Measurements from ENCODE around the gene ANLN. TPM values are rescaled to one million over a fixed set of nuclear protein-coding genes. Genes with fewer than 3 reads are reported as not detected.

ANLN gene
- total and polyA plus RNA-seq, 2 experiments from 2014 or later: 8.2 to 31.3 TPM

- 58% methylated on average over 2 of the region's 2 CpGs for WGBS (ENCODE audit: low lambda C conversion rate, missing lambda C conversion rate)
- TF ChIP-seq CTCF (IDR thresholded peaks at IDR 0.05; ENCODE audit: poor library complexity): no peak
- no peak for TF ChIP-seq EZH2 (IDR thresholded peaks at IDR 0.05; ENCODE audit: borderline replicate concordance)
- TF ChIP-seq EZH2phosphoT487 (IDR thresholded peaks at IDR 0.05; ENCODE audit: low read depth, severe bottlenecking, unreplicated experiment): no peak
Measured at GRCh38 chr7:36456548-36456947, 66.9 kb downstream of the ANLN start.

GRCh38 chr7:36459236-36459960 lies 69.7 kb downstream of the ANLN start:
- no peak overlapping the region for H3K4me2 ChIP-seq
- 62% methylated on average over 12 of the region's 12 CpGs for WGBS (ENCODE audit: low lambda C conversion rate, missing lambda C conversion rate)
- no peaks in the 10 kb centered on the region for H3K9me3 ChIP-seq (ENCODE audit: low read depth)

More at GRCh38 chr7:36456548-36456947, 66.9 kb downstream of the ANLN start:
- H3K4me3 ChIP-seq: no peak overlapping the region
- DNase-seq (ENCODE audit: low spot score): no peak
- H3K27ac ChIP-seq: peak overlapping the region; percentile 46
- no peaks in the 10 kb centered on the region for H4K20me1 ChIP-seq (ENCODE audit: insufficient read depth, poor library complexity, severe bottlenecking)
- H3K9me3 ChIP-seq (ENCODE audit: low read depth): no peaks in the 10 kb centered on the region
- H3K27me3 ChIP-seq: no peaks in the 10 kb centered on the region
- H3K36me3 ChIP-seq (replicated peaks; ENCODE audit: insufficient read depth, low read depth): no peaks in the 10 kb centered on the region
- H2AFZ ChIP-seq: no peak overlapping the region
- no peaks in the 10 kb centered on the region for H3K9me2 ChIP-seq (replicated peaks; ENCODE audit: insufficient read depth)
- H3K4me1 ChIP-seq (ENCODE audit: insufficient read depth): no peaks in the 10 kb centered on the region
- no peak overlapping the region for H3K4me2 ChIP-seq
- no peaks in the 10 kb centered on the region for H3K79me2 ChIP-seq

GRCh38 chr7:36460811-36461429 lies 71.3 kb downstream of the ANLN start:
- DNase-seq (ENCODE audit: low spot score): no peak
- H3K4me3 ChIP-seq: no peak overlapping the region
- H3K4me2 ChIP-seq: no peak overlapping the region
- H3K9me3 ChIP-seq (ENCODE audit: low read depth): no peaks in the 10 kb centered on the region
- 92% methylated on average over 8 of the region's 8 CpGs for WGBS (ENCODE audit: low lambda C conversion rate, missing lambda C conversion rate)
- no peaks in the 10 kb centered on the region for H3K79me2 ChIP-seq
- no peaks in the 10 kb centered on the region for H3K4me1 ChIP-seq (ENCODE audit: insufficient read depth)
- no peaks in the 10 kb centered on the region for H3K9me2 ChIP-seq (replicated peaks; ENCODE audit: insufficient read depth)
- H3K27ac ChIP-seq: no peak overlapping the region
- no peaks in the 10 kb centered on the region for H3K27me3 ChIP-seq
- no peak for TF ChIP-seq CTCF (IDR thresholded peaks at IDR 0.05; ENCODE audit: poor library complexity)
- no peak for TF ChIP-seq EZH2 (IDR thresholded peaks at IDR 0.05; ENCODE audit: borderline replicate concordance)
- TF ChIP-seq EZH2phosphoT487 (IDR thresholded peaks at IDR 0.05; ENCODE audit: low read depth, severe bottlenecking, unreplicated experiment): no peak
- no peaks in the 10 kb centered on the region for H3K36me3 ChIP-seq (replicated peaks; ENCODE audit: insufficient read depth, low read depth)
- no peak overlapping the region for H2AFZ ChIP-seq
- no peaks in the 10 kb centered on the region for H4K20me1 ChIP-seq (ENCODE audit: insufficient read depth, poor library complexity, severe bottlenecking)

More at GRCh38 chr7:36459236-36459960, 69.7 kb downstream of the ANLN start:
- Histone ChIP-seq H3K27me3 (no peaks in the 10 kb centered on the region), H3K4me3 (no peak overlapping the region), H3K27ac (no peak overlapping the region), H3K36me3 (replicated peaks; ENCODE audit: insufficient read depth, low read depth) (no peaks in the 10 kb centered on the region), H3K9me2 (replicated peaks; ENCODE audit: insufficient read depth) (no peaks in the 10 kb centered on the region), H2AFZ (no peak overlapping the region), H3K4me1 (ENCODE audit: insufficient read depth) (no peaks in the 10 kb centered on the region), H3K79me2 (no peaks in the 10 kb centered on the region), H4K20me1 (ENCODE audit: insufficient read depth, poor library complexity, severe bottlenecking) (no peaks in the 10 kb centered on the region)
- DNase-seq (ENCODE audit: low spot score): no peak
- TF ChIP-seq CTCF (IDR thresholded peaks at IDR 0.05; ENCODE audit: poor library complexity) (no peak), EZH2phosphoT487 (IDR thresholded peaks at IDR 0.05; ENCODE audit: low read depth, severe bottlenecking, unreplicated experiment) (no peak), EZH2 (IDR thresholded peaks at IDR 0.05; ENCODE audit: borderline replicate concordance) (no peak)

Measured in hepatocyte (in vitro differentiated cells).